Activated T-cell treated with anti-CD3 and anti-CD28 coated beads, Interleukin-2, amount 50 U/mL, for 72 hours (primary cell): ENCODE measurements around the gene PARD3. TPM values are rescaled to one million over a fixed set of nuclear protein-coding genes. Genes with fewer than 3 reads are reported as not detected.
"Not testable (repeated sequence)": the region's sequence is repeated elsewhere in the genome, so short reads cannot be mapped to it uniquely, and the experiment has no call there.

Source experiments
- ATAC-seq, 2 donors: fragments of 150-1000 bp; cut with Tn5 transposase; replicated peaks in 1 of 2; 2 replicates each; pipeline ENCODE4 v1.10.0; 2021; ENCODE audit warnings: moderate library complexity in 2 of 2, mild to moderate bottlenecking in 1 of 2
- DNase-seq, 2 donors: peaks; one replicate each; pipeline ENCODE4 v3.0.0; 2021 to 2022; ENCODE audit warnings: mixed read lengths in 1 of 2
- H3K27ac Mint-ChIP-seq: one replicate; pipeline ENCODE4 v1.8.0; 2022; ENCODE audit warnings: mild to moderate bottlenecking, moderate library complexity, mixed read lengths
- H3K27me3 Mint-ChIP-seq: one replicate; pipeline ENCODE4 v1.8.0; 2022; ENCODE audit warnings: low read depth, mixed read lengths
- H3K36me3 Mint-ChIP-seq, 2 donors: one replicate each; pipeline ENCODE4 v1.8.0; 2022; ENCODE audit warnings: mixed read lengths in 2 of 2, mild to moderate bottlenecking in 1 of 2; ENCODE audit not compliant: insufficient read depth in 2 of 2
- H3K4me1 Mint-ChIP-seq: one replicate; pipeline ENCODE4 v1.8.0; 2022; ENCODE audit warnings: low read depth, mixed read lengths
- H3K4me3 Mint-ChIP-seq, 2 donors: one replicate each; pipeline ENCODE4 v1.8.0; 2022; ENCODE audit warnings: mild to moderate bottlenecking in 2 of 2, mixed read lengths in 2 of 2, moderate library complexity in 2 of 2
- H3K9me3 Mint-ChIP-seq, 2 donors: one replicate each; pipeline ENCODE4 v1.8.0; 2022; ENCODE audit warnings: mixed read lengths in 2 of 2
- total RNA-seq, 2 donors: library from RNA; stranded (reverse); gene quantifications; one replicate each; pipeline ENCODE4 v1.2.3, GENCODE V29; 2022

The PARD3 gene
- total RNA-seq, 2 donors from 2014 or later: 2.3 to 3.7 TPM

GRCh38 chr10:34655286-34656170 lies 159.6 kb downstream of the PARD3 start:
- Mint-ChIP-seq H3K36me3 (no peaks in the 10 kb centered on the region), H3K27ac (no peak overlapping the region), H3K4me3 (no peak overlapping the region), H3K9me3 (no peaks in the 10 kb centered on the region), H3K27me3 (peaks cover 8% of the 10 kb centered on the region), H3K4me1 (no peaks in the 10 kb centered on the region)
- no peak for ATAC-seq
- peak; percentile 33 to 52 for DNase-seq

GRCh38 chr10:34654211-34654610 lies 160.9 kb downstream of the PARD3 start:
- no peaks in the 10 kb centered on the region for H3K36me3 Mint-ChIP-seq
- no peak overlapping the region for H3K4me3 Mint-ChIP-seq
- H3K4me1 Mint-ChIP-seq: no peaks in the 10 kb centered on the region
- H3K9me3 Mint-ChIP-seq: no peaks in the 10 kb centered on the region
- no peak overlapping the region for H3K27ac Mint-ChIP-seq
- peaks cover 8% of the 10 kb centered on the region for H3K27me3 Mint-ChIP-seq
- DNase-seq (no peak), ATAC-seq (no peak)

DNA sequence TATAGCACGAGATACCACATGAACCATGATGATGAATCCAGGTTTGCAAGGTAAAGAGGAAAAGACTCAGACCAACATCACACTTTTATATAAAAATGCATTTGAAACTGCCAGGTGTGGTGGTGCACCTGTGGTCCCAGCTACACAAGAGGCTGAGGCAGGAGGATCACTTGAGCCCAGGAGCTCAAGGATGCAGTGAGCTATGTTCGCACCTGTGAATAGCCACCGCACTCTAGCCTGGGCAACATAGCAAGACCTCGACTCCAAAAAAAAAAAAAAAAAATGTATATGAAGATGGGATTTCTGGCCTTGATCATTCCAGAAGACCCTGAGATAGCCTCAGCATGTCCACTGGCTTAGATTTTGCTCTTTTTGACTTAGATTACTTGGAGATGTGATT lies 161.6 kb downstream of the PARD3 start:
- H3K4me3 Mint-ChIP-seq: no peak overlapping the region
- peaks cover 8% of the 10 kb centered on the region for H3K27me3 Mint-ChIP-seq
- DNase-seq (no peak), ATAC-seq (no peak)
- H3K9me3 Mint-ChIP-seq: no peaks in the 10 kb centered on the region
- H3K4me1 Mint-ChIP-seq: no peaks in the 10 kb centered on the region
- H3K36me3 Mint-ChIP-seq: no peaks in the 10 kb centered on the region
- no peak overlapping the region for H3K27ac Mint-ChIP-seq

GRCh38 chr10:34651416-34652195 lies 163.5 kb downstream of the PARD3 start:
- no peak overlapping the region for H3K27ac Mint-ChIP-seq

DNA sequence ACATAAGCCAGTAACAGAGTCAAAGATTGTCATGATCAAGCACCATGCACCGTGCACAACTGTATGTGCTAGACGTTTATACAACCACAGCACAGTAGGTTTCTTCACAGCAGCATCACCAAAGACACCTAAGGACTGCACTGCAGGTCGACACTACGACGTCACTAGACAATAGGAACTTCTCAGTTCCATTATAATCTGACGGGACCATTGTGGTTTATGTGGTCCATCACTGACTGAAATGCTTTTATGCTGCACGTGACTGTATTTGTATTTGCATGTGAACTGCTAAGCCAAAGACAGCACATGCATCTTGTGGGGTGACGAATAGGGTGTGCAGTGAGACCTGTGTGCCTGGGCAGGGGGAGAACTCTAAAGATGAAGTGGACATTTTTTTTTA lies 164.9 kb downstream of the PARD3 start:
- Mint-ChIP-seq H3K36me3 (no peaks in the 10 kb centered on the region), H3K4me3 (no peak overlapping the region), H3K27ac (no peak overlapping the region), H3K9me3 (no peaks in the 10 kb centered on the region), H3K27me3 (peaks cover 5% of the 10 kb centered on the region), H3K4me1 (no peaks in the 10 kb centered on the region)
- no peak for ATAC-seq
- no peak for DNase-seq

More at GRCh38 chr10:34651416-34652195, 163.5 kb downstream of the PARD3 start:
- no peaks in the 10 kb centered on the region for H3K36me3 Mint-ChIP-seq
- no peaks in the 10 kb centered on the region for H3K9me3 Mint-ChIP-seq
- peaks cover 8% of the 10 kb centered on the region for H3K27me3 Mint-ChIP-seq
- H3K4me1 Mint-ChIP-seq: no peaks in the 10 kb centered on the region
- DNase-seq (no peak), ATAC-seq (no peak)
- H3K4me3 Mint-ChIP-seq: no peak overlapping the region

- Mint-ChIP-seq H3K9me3 (no peaks in the 10 kb centered on the region), H3K4me3 (no peak overlapping the region), H3K4me1 (no peaks in the 10 kb centered on the region), H3K27me3 (no peaks in the 10 kb centered on the region), H3K36me3 (no peaks in the 10 kb centered on the region), H3K27ac (no peak overlapping the region)
- DNase-seq (no peak), ATAC-seq (no peak)
These were observed 165.7 kb downstream of the PARD3 start for GRCh38 chr10:34649385-34649784.

- Mint-ChIP-seq H3K27me3 (no peaks in the 10 kb centered on the region), H3K36me3 (no peaks in the 10 kb centered on the region), H3K4me3 (no peak overlapping the region), H3K4me1 (no peaks in the 10 kb centered on the region), H3K27ac (no peak overlapping the region), H3K9me3 (no peaks in the 10 kb centered on the region)
- no peak for ATAC-seq
- no peak for DNase-seq
These were observed 166.2 kb downstream of the PARD3 start for GRCh38 chr10:34648919-34649318.

DNA sequence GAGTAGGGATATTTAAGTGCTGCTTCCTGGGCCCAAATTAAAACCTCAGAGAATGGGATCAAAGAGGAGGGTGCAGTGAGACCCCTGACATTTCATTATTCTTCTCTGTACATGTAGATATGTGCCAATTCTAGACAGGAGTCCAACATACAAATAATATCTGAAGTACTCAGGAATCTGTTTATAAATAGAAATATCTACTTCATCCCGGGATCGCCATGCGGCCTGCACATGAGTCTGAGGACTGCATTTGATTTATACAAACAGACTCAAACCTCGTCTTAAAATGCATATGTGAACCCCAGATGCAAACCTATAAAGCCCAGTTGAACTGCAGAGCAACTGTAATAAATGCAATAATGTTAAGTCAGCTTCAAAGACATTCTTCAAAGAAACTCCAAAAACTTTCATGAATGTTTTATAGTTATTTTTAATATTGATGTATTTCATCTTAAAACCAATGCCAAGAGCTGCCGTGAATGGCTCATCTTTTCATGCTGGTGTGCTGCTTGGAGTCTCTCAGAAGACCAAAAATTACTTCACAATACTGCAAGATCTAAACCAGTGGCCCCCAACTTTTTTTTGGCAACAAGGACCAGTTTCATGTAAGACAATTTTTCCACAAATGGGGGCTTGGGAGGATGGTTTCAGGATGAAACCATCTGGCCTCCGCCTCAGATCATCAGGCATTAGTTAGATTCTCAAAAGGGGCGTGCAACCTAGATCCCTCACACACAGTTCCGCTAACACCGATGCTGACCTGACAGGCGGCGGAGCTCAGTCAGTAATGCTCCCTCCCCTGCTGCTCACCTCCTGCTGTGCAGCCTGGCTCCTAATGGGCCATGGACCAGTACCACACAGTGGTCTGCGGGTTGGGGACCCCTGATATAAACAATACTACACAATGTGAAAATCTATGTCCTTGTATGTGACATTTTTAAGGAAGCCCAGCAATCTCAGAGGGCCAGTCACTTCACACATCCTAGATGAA lies 166.9 kb downstream of the PARD3 start:
- H3K36me3 Mint-ChIP-seq: no peaks in the 10 kb centered on the region
- H3K4me3 Mint-ChIP-seq: no peak overlapping the region
- no peak for DNase-seq
- no peak for ATAC-seq
- no peak overlapping the region for H3K27ac Mint-ChIP-seq
- no peaks in the 10 kb centered on the region for H3K4me1 Mint-ChIP-seq
- H3K27me3 Mint-ChIP-seq: no peaks in the 10 kb centered on the region
- H3K9me3 Mint-ChIP-seq: no peaks in the 10 kb centered on the region

GRCh38 chr10:34647160-34647559 lies 167.9 kb downstream of the PARD3 start:
- DNase-seq (no peak), ATAC-seq (no peak)
- no peak overlapping the region for H3K27ac Mint-ChIP-seq
- H3K27me3 Mint-ChIP-seq: no peaks in the 10 kb centered on the region
- no peaks in the 10 kb centered on the region for H3K36me3 Mint-ChIP-seq
- H3K4me1 Mint-ChIP-seq: no peaks in the 10 kb centered on the region
- no peak overlapping the region for H3K4me3 Mint-ChIP-seq
- H3K9me3 Mint-ChIP-seq: no peaks in the 10 kb centered on the region

DNA sequence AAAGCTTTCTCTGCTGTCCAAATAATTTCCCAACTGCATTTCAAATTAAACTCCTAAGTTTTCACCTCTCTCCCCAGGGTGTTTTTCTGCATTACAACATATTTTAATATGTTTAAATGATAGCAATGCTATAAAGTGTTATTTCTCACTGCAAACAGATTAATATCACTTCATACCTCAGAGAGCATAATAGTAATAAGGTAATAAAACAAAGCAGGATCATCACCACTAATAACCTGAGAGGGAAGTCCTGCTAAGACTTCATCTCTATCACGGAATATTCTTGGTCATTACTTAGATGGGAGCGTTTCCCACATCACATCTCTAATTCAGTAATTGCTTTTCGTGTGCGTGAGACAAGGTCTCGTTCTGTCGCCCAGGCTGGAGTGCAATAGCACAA lies 168.8 kb downstream of the PARD3 start:
- DNase-seq: no peak
- no peaks in the 10 kb centered on the region for H3K36me3 Mint-ChIP-seq
- no peak overlapping the region for H3K4me3 Mint-ChIP-seq
- no peaks in the 10 kb centered on the region for H3K9me3 Mint-ChIP-seq
- no peak overlapping the region for H3K27ac Mint-ChIP-seq
- no peak for ATAC-seq
- H3K4me1 Mint-ChIP-seq: no peaks in the 10 kb centered on the region
- H3K27me3 Mint-ChIP-seq: no peaks in the 10 kb centered on the region

DNA sequence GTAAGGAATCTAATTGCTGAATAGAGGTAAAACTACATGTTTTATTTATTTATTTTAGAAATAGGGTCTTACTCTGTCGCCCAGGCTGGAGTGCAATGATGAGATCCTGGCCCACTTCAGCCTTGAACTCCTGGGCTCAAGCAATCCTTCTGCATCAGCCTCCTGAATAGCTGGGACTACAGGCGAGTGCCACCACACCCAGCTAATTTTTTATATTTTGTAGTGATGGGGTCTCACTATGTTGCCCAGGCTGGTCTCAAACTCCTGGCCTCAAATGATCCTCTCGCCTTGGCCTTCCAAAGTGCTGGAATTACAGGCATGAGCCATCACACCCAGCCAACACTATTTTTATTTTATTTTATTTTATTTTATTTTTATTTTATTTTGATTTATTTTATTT lies 170.3 kb downstream of the PARD3 start:
- H3K27ac Mint-ChIP-seq, ATAC-seq, H3K27me3 Mint-ChIP-seq, DNase-seq, H3K9me3 Mint-ChIP-seq, H3K4me1 Mint-ChIP-seq, H3K4me3 Mint-ChIP-seq, H3K36me3 Mint-ChIP-seq: not testable (repeated sequence)

DNA sequence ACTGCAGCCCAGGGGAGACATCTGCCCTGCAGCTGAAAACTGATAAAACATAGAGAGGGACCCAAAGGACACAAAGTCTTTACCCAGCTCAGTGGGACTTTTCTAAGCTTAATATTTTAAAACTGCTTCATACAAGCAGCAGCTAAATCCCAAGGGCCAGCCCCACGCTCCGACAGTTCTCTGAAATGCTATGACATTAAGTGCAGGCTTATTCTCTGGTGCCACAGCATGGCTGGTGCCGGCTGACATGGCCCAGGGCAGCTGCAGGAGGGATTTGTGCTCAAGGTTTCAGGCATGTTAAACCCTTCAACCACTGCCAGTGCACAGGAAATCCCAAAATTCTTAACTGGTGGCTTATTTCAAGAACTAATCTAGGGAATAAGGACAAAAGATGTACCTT lies 170.9 kb downstream of the PARD3 start:
- no peaks in the 10 kb centered on the region for H3K9me3 Mint-ChIP-seq
- no peaks in the 10 kb centered on the region for H3K4me1 Mint-ChIP-seq
- no peak for DNase-seq
- no peaks in the 10 kb centered on the region for H3K27me3 Mint-ChIP-seq
- no peak for ATAC-seq
- H3K27ac Mint-ChIP-seq: no peak overlapping the region
- H3K4me3 Mint-ChIP-seq: no peak overlapping the region
- no peaks in the 10 kb centered on the region for H3K36me3 Mint-ChIP-seq

DNA sequence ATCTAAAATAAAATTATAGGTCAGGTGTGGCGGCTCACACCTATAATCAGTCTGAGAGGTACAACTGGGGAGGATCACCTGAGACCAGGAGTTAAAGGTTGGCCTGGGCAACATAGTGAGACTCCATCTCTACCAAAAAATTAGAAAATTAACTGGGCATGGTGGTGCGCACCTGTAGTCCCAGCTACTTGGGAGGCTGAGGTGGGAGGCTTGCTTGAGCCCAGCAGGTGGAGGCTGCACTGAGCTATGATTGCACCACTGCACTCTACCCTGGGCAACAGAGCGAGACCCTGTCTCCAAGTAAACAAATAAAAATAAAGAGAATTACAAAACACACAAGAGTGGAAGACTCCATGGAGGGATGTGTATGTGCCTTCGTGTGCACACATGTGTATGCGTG lies 171.5 kb downstream of the PARD3 start:
- H3K4me3 Mint-ChIP-seq: no peak overlapping the region
- peaks cover 2% of the 10 kb centered on the region for H3K4me1 Mint-ChIP-seq
- H3K36me3 Mint-ChIP-seq: no peaks in the 10 kb centered on the region
- no peaks in the 10 kb centered on the region for H3K27me3 Mint-ChIP-seq
- H3K27ac Mint-ChIP-seq: no peak overlapping the region
- DNase-seq (no peak), ATAC-seq (no peak)
- H3K9me3 Mint-ChIP-seq: no peaks in the 10 kb centered on the region
